GM12891 (cell line): ENCODE results near the gene NRG2. TPM values are rescaled to one million over a fixed set of nuclear protein-coding genes. Genes with fewer than 3 reads are reported as not detected.
A peak's percentile ranks its signal among the peaks of the same experiment; 100 is the strongest.

Experiments
- DNase-seq: peaks from one replicate; pipeline ENCODE4 v3.0.0; 2011; ENCODE audit warnings: low spot score; ENCODE audit not compliant: insufficient read length
- FAIRE-seq: peaks from 2 replicates; lab custom pipeline; 2011; peaks lifted over from hg19 to GRCh38; lab: Jason Lieb, UNC
- PAX5 ChIP-seq: IDR thresholded peaks from 2 replicates; pipeline ENCODE4 v1.6.1; 2011; ENCODE audit warnings: low read length, moderate library complexity, mild to moderate bottlenecking; ENCODE audit not compliant: insufficient read depth, severe bottlenecking
- POLR2A ChIP-seq: IDR thresholded peaks from 2 replicates; pipeline ENCODE4 v1.6.1; 2011; ENCODE audit warnings: low read depth, low read length, control low read depth
- POLR2AphosphoS5 ChIP-seq: IDR thresholded peaks from 2 replicates; pipeline ENCODE4 v1.6.1; 2011; ENCODE audit warnings: low read depth, low read length, control low read depth
- POU2F2 ChIP-seq: IDR thresholded peaks from 2 replicates; pipeline ENCODE4 v1.6.1; 2011; ENCODE audit warnings: low read depth, mild to moderate bottlenecking, control low read depth, low read length, moderate library complexity
- SPI1 ChIP-seq: IDR thresholded peaks from 2 replicates; pipeline ENCODE4 v1.6.1; 2011; ENCODE audit warnings: low read depth, low read length, control low read depth
- TAF1 ChIP-seq: IDR thresholded peaks from 2 replicates; pipeline ENCODE4 v1.6.1; 2011; ENCODE audit warnings: low read depth, low read length, control low read depth
- polyA plus RNA-seq: library from polyadenylated mRNA; unstranded; fragments of >200 nt; gene quantifications from one replicate; pipeline ENCODE4 v1.2.1, GENCODE V29; 2012; ENCODE audit warnings: low read depth, missing spikeins, inconsistent platforms; ENCODE audit not compliant: missing spikeins

The NRG2 gene
- polyA plus RNA-seq = 11.4 TPM

- TF ChIP-seq POLR2AphosphoS5 (no peak), PAX5 (no peak), TAF1 (no peak), POU2F2 (no peak), POLR2A (no peak), SPI1 (no peak)
- FAIRE-seq (peak; percentile 93), DNase-seq (peak; percentile 65)
Measured at GRCh38 chr5:140042643-140043507, at the start of gene NRG2. TSS of gene NRG2 (minus strand) at chr5:140043299.

DNA sequence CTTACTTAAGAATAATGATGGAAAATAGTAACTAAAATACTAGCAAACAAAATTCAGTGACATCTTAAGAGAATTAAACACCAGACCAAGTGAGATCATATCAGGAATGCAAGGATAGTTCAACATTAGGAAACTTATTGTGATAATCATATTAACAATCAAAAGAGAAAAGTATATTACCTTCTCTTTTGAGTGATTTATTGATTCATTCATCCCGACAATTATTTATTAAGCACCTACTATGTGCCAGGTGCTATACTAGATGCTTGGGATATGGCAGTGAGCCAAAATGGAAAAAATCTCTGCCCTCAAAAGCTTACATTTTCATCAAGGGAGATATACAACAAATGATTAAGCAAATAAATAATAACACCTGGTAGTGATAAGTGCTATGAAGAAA lies 47.2 kb upstream of the NRG2 start:
- no peak for FAIRE-seq
- no peak for TF ChIP-seq SPI1
- no peak for TF ChIP-seq POU2F2
- no peak for TF ChIP-seq POLR2AphosphoS5
- TF ChIP-seq POLR2A = no peak
- TF ChIP-seq TAF1 = no peak
- no peak for TF ChIP-seq PAX5
- DNase-seq = no peak

DNA sequence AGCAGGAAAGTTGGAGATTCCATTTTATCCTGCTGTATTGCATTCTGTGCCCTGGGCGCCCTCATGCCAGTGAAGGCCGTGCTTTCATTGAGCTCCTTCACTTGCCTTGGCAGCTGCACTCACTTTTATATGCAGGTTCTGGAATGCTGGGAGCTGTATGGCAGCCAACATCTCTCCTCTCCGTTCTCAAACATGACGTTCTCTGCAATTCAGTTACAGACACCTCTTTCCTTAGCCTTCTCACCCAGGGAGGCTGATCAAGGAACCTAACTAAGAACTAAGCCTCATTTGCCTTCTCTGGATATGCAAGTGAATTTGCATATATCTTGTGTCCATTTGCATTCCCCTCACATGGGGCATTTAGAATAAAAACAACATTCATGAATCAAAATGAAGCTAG lies 41.4 kb upstream of the NRG2 start:
- FAIRE-seq = no peak
- no peak for DNase-seq

GRCh38 chr5:140083650-140084049 lies 40.6 kb upstream of the NRG2 start:
- no peak for DNase-seq
- no peak for FAIRE-seq

More for the DNA sequence above, 41.4 kb upstream of the NRG2 start:
- TF ChIP-seq PAX5 (no peak), SPI1 (no peak), POU2F2 (no peak), TAF1 (no peak), POLR2AphosphoS5 (no peak), POLR2A (no peak)

GRCh38 chr5:140083120-140083519 lies 40.0 kb upstream of the NRG2 start:
- no peak for TF ChIP-seq POLR2A
- no peak for TF ChIP-seq PAX5
- no peak for TF ChIP-seq TAF1
- no peak for TF ChIP-seq POU2F2
- no peak for TF ChIP-seq SPI1
- TF ChIP-seq POLR2AphosphoS5 = no peak
- DNase-seq (no peak), FAIRE-seq (no peak)

More at GRCh38 chr5:140083650-140084049, 40.6 kb upstream of the NRG2 start:
- TF ChIP-seq TAF1 = no peak
- no peak for TF ChIP-seq SPI1
- TF ChIP-seq POU2F2 = no peak
- TF ChIP-seq POLR2A = no peak
- TF ChIP-seq POLR2AphosphoS5 = no peak
- no peak for TF ChIP-seq PAX5

DNA sequence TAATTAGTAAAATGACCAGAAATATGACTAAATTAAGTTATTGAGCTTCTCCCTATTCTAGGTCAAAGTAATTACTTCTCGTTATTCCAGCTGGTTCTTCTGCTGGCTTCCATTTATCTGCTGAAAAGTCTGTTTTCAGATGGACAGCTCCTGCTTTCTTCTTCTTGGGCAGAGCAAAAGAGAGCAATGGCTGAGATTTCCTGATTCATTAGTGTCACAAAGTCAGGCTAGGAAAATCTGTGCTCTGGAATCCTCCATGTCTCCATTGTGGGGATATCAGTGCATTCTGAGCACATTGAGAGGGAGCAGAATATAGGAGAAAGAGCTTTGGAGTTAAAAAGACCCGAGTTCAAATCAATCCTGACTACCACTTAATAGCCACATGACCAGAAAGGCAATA lies 33.7 kb upstream of the NRG2 start:
- no peak for FAIRE-seq
- TF ChIP-seq TAF1 = no peak
- no peak for TF ChIP-seq POLR2AphosphoS5
- no peak for TF ChIP-seq POU2F2
- no peak for TF ChIP-seq PAX5
- TF ChIP-seq POLR2A = no peak

DNA sequence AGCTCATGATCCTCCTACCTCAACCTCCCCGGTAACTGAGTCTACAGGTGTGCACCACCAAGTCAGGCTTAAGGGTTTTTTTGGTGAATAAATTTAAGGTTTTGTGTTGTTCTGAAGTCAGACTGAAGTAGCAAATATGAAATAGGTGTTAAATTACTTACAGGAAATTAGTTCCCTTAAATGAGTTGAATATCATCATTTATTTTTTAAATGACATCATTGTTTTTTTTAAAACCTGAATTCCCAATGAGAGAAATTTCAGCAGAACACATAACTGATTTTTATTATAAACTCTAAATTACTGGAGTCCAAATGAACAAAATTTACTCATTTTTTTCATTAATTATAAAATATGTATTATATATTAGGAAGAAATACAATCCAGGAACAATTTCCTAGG lies 33.0 kb upstream of the NRG2 start:
- no peak for FAIRE-seq
- TF ChIP-seq PAX5 = no peak
- TF ChIP-seq POU2F2 = no peak
- no peak for TF ChIP-seq POLR2A
- no peak for TF ChIP-seq POLR2AphosphoS5
- TF ChIP-seq TAF1 = no peak
- DNase-seq = no peak

More for the DNA sequence above, 33.7 kb upstream of the NRG2 start:
- DNase-seq = no peak

- FAIRE-seq = no peak
- TF ChIP-seq TAF1 (no peak), SPI1 (no peak), POLR2AphosphoS5 (no peak), PAX5 (no peak), POLR2A (no peak), POU2F2 (no peak)
- DNase-seq = no peak
Measured at GRCh38 chr5:140075371-140075770, 32.3 kb upstream of the NRG2 start.

GRCh38 chr5:140073296-140073695 lies 30.2 kb upstream of the NRG2 start:
- FAIRE-seq (peak; percentile 41), DNase-seq (no peak)
- TF ChIP-seq PAX5 = no peak
- TF ChIP-seq POU2F2 = no peak

- no peak for TF ChIP-seq SPI1
- TF ChIP-seq POLR2A = no peak
- TF ChIP-seq TAF1 = no peak
- TF ChIP-seq POU2F2 = no peak
- TF ChIP-seq PAX5 = no peak
- no peak for TF ChIP-seq POLR2AphosphoS5
- DNase-seq (no peak), FAIRE-seq (no peak)
Measured at GRCh38 chr5:140072812-140073211, 29.7 kb upstream of the NRG2 start.
